Measurements from ENCODE around the gene SPRR5. TPM values are rescaled to one million over a fixed set of nuclear protein-coding genes. Genes with fewer than 3 reads are reported as not detected.

Gene SPRR5
- total and polyA plus RNA-seq, 2 of the 4 experiments (the other 2 are of a cell fraction) = not detected

GRCh38 chr1:152957561-152957960 is 10.6 kb downstream of the SPRR5 start:
- H2BK120ac ChIP-seq (ENCODE audit: low read depth, low read length) = no peak overlapping the region
- no peak overlapping the region for H3K23ac ChIP-seq (ENCODE audit: low read depth, low read length)
- intact Hi-C loops (cut with micrococcal nuclease) = no loop called here
- BruUV-seq (replicated peaks) = no TSS peak
- H4K91ac ChIP-seq (ENCODE audit: insufficient read depth, low read depth, low read length) = no peak overlapping the region
- H3K4me1 ChIP-seq (ENCODE audit: control insufficient read depth, insufficient read depth, low read length) = no peaks in the 10 kb centered on the region
- no peaks in the 10 kb centered on the region for H3K79me1 ChIP-seq (ENCODE audit: low read depth in 1 of 2, low read length in 2 of 2)
- no peak overlapping the region for H3K4me2 ChIP-seq (ENCODE audit: low read depth, low read length)
- H2AK5ac ChIP-seq (ENCODE audit: low read depth, low read length) = no peak overlapping the region
- no peak overlapping the region for H2AK9ac ChIP-seq (replicated peaks; ENCODE audit: low read depth, low read length, poor library complexity)
- H2BK20ac ChIP-seq (ENCODE audit: low read depth, low read length) = no peak overlapping the region
- no peak overlapping the region for H2BK5ac ChIP-seq (ENCODE audit: low read depth, low read length, poor library complexity, severe bottlenecking)
- no peak overlapping the region for H3K4me3 ChIP-seq (ENCODE audit: insufficient read depth, low read depth, low read length)
- H3K27ac ChIP-seq (ENCODE audit: insufficient read depth, low read length) = no peak overlapping the region
- no peaks in the 10 kb centered on the region for H3K27me3 ChIP-seq (ENCODE audit: control insufficient read depth, insufficient read depth, low read length)
- H3K18ac ChIP-seq (ENCODE audit: low read depth, low read length) = no peak overlapping the region
- no peak overlapping the region for H4K5ac ChIP-seq (ENCODE audit: low read depth, low read length)
- no peak overlapping the region for H3K14ac ChIP-seq (replicated peaks; ENCODE audit: low read depth, low read length)
- dilution Hi-C loops (cut with HindIII; ENCODE audit: low sequenced_read_pairs, unreplicated experiment) = no loop called here
- H2BK15ac ChIP-seq (ENCODE audit: low read depth, low read length) = no peak overlapping the region
- DNase-seq = no peak
- no peak overlapping the region for H3K9ac ChIP-seq (ENCODE audit: low read depth, low read length)
- TF ChIP-seq USF2 (IDR thresholded peaks at IDR 0.05; ENCODE audit: low read depth, low read length) (no peak), BHLHE40 (IDR thresholded peaks at IDR 0.05; ENCODE audit: low read depth, low read length) (no peak), MXI1 (IDR thresholded peaks at IDR 0.05; ENCODE audit: borderline replicate concordance, low read depth, low read length) (no peak), CHD1 (IDR thresholded peaks at IDR 0.05; ENCODE audit: low read depth, low read length) (no peak), CTCF (conservative IDR thresholded peaks at IDR 0.05; ENCODE audit: low read depth, low read length) (no peak)
- no peaks in the 10 kb centered on the region for H4K20me1 ChIP-seq (ENCODE audit: insufficient read depth, low read length)
- H2AFZ ChIP-seq (replicated peaks; ENCODE audit: low read length, poor library complexity) = no peak overlapping the region
- H4K8ac ChIP-seq (ENCODE audit: low read depth in 2 of 2, low read length in 2 of 2) = no peak overlapping the region
- H3K4ac ChIP-seq (ENCODE audit: low read depth, low read length) = no peak overlapping the region
- ChIA-PET CTCF (no interaction called here), POLR2A (ENCODE audit: unreplicated experiment) (no interaction called here)
- in situ Hi-C loops (cut with MboI; ENCODE audit: low sequenced_read_pairs) = no loop called here
- ATAC-seq (ENCODE audit: low read depth) = no peak
- H3K36me3 ChIP-seq (ENCODE audit: control insufficient read depth, insufficient read depth, low read length) = no peaks in the 10 kb centered on the region
- no peak overlapping the region for H3K56ac ChIP-seq (ENCODE audit: extremely low read depth, insufficient read depth, low read length)
- H3K9me1 ChIP-seq (ENCODE audit: insufficient read depth, low read length) = no peaks in the 10 kb centered on the region
- no CpG with 5 or more reads among the region's 3 CpGs for WGBS, 2 experiments (ENCODE audit: extremely low coverage in 2 of 2, insufficient read length in 1 of 2)
- H3K9me3 ChIP-seq (ENCODE audit: control insufficient read depth, insufficient read depth, low read length) = no peaks in the 10 kb centered on the region; the same call in 1 of the 2 replicates

All from IMR-90 (cell line).